ENCODE data around the gene TNFRSF21.

Gene TNFRSF21

GRCh38 chr6:47307362-47308197 is 2.1 kb downstream of the TNFRSF21 start:
- Histone ChIP-seq H3K9me2 (replicated peaks; ENCODE audit: low read depth, low read length) (no peaks in the 10 kb centered on the region), H3K9me3 (ENCODE audit: insufficient read depth, low read depth, low read length) (no peaks in the 10 kb centered on the region), H3K36me3 (ENCODE audit: insufficient read depth, low read length) (no peaks in the 10 kb centered on the region), H3F3A (ENCODE audit: low read depth) (no peaks in the 10 kb centered on the region), H2AFZ (ENCODE audit: low read length) (0 out of 2 replicates have a peak overlapping the region, but pooled peaks have one; percentile 76), H3K27me3 (ENCODE audit: insufficient read depth, low read length, poor library complexity, severe bottlenecking) (no peaks in the 10 kb centered on the region), H3K9ac (ENCODE audit: low read depth, low read length, poor library complexity, severe bottlenecking) (peak overlapping the region; percentile 77), H4K20me1 (ENCODE audit: insufficient read depth, low read length, poor library complexity, severe bottlenecking) (peaks cover 34% of the 10 kb centered on the region), H3K79me2 (ENCODE audit: insufficient read depth, low read length) (peaks cover 65% of the 10 kb centered on the region), H3K4me2 (ENCODE audit: low read depth, low read length, poor library complexity, severe bottlenecking) (peak overlapping the region; percentile 94), H3K4me1 (ENCODE audit: insufficient read depth, low read length, poor library complexity, severe bottlenecking) (peaks cover 56% of the 10 kb centered on the region), H3K4me3 (ENCODE audit: low read length, poor library complexity, severe bottlenecking) (peak overlapping the region; percentile 90)
- TF ChIP-seq EZH2phosphoT487 (IDR thresholded peaks at IDR 0.05; ENCODE audit: borderline replicate concordance) (no peak), CTCF (conservative IDR thresholded peaks at IDR 0.05; ENCODE audit: low read length) (no peak)

GRCh38 chr6:47306887-47307286 is 2.8 kb downstream of the TNFRSF21 start:
- H3K9me2 ChIP-seq (replicated peaks; ENCODE audit: low read depth, low read length) = no peaks in the 10 kb centered on the region
- H3K9ac ChIP-seq (ENCODE audit: low read depth, low read length, poor library complexity, severe bottlenecking) = peak overlapping the region; percentile 44
- peaks cover 34% of the 10 kb centered on the region for H4K20me1 ChIP-seq (ENCODE audit: insufficient read depth, low read length, poor library complexity, severe bottlenecking)
- H3K79me2 ChIP-seq (ENCODE audit: insufficient read depth, low read length) = peaks cover 69% of the 10 kb centered on the region
- H3K4me1 ChIP-seq (ENCODE audit: insufficient read depth, low read length, poor library complexity, severe bottlenecking) = peaks cover 63% of the 10 kb centered on the region
- H3K9me3 ChIP-seq (ENCODE audit: insufficient read depth, low read depth, low read length) = no peaks in the 10 kb centered on the region
- no peak overlapping the region for H2AFZ ChIP-seq (ENCODE audit: low read length)
- H3K27me3 ChIP-seq (ENCODE audit: insufficient read depth, low read length, poor library complexity, severe bottlenecking) = no peaks in the 10 kb centered on the region
- no peaks in the 10 kb centered on the region for H3K36me3 ChIP-seq (ENCODE audit: insufficient read depth, low read length)
- peak overlapping the region; percentile 94 for H3K4me2 ChIP-seq (ENCODE audit: low read depth, low read length, poor library complexity, severe bottlenecking)
- no peak for TF ChIP-seq CTCF (conservative IDR thresholded peaks at IDR 0.05; ENCODE audit: low read length)
- no peak for TF ChIP-seq EZH2phosphoT487 (IDR thresholded peaks at IDR 0.05; ENCODE audit: borderline replicate concordance)
- H3K4me3 ChIP-seq (ENCODE audit: low read length, poor library complexity, severe bottlenecking) = peak overlapping the region; percentile 90
- H3F3A ChIP-seq (ENCODE audit: low read depth) = no peaks in the 10 kb centered on the region

GRCh38 chr6:47303861-47304260 is 5.8 kb downstream of the TNFRSF21 start:
- no peak overlapping the region for H2AFZ ChIP-seq (ENCODE audit: low read length)
- no peak for TF ChIP-seq CTCF (conservative IDR thresholded peaks at IDR 0.05; ENCODE audit: low read length)
- no peak for TF ChIP-seq EZH2phosphoT487 (IDR thresholded peaks at IDR 0.05; ENCODE audit: borderline replicate concordance)
- no peaks in the 10 kb centered on the region for H3K27me3 ChIP-seq (ENCODE audit: insufficient read depth, low read length, poor library complexity, severe bottlenecking)
- no peaks in the 10 kb centered on the region for H3F3A ChIP-seq (ENCODE audit: low read depth)
- H3K9ac ChIP-seq (ENCODE audit: low read depth, low read length, poor library complexity, severe bottlenecking) = no peak overlapping the region
- H3K36me3 ChIP-seq (ENCODE audit: insufficient read depth, low read length) = no peaks in the 10 kb centered on the region
- H3K4me1 ChIP-seq (ENCODE audit: insufficient read depth, low read length, poor library complexity, severe bottlenecking) = peaks cover 68% of the 10 kb centered on the region
- peak overlapping the region; percentile 94 for H3K4me2 ChIP-seq (ENCODE audit: low read depth, low read length, poor library complexity, severe bottlenecking)
- no peaks in the 10 kb centered on the region for H3K9me3 ChIP-seq (ENCODE audit: insufficient read depth, low read depth, low read length)
- no peak overlapping the region for H3K4me3 ChIP-seq (ENCODE audit: low read length, poor library complexity, severe bottlenecking)
- peaks cover 81% of the 10 kb centered on the region for H3K79me2 ChIP-seq (ENCODE audit: insufficient read depth, low read length)
- H3K9me2 ChIP-seq (replicated peaks; ENCODE audit: low read depth, low read length) = no peaks in the 10 kb centered on the region
- H4K20me1 ChIP-seq (ENCODE audit: insufficient read depth, low read length, poor library complexity, severe bottlenecking) = peaks cover 36% of the 10 kb centered on the region
